Astrocyte of the spinal cord (primary cell): Measurements from ENCODE around the gene IGLL5.

ENCODE experiments used
- DNase-seq: peaks from one replicate; pipeline ENCODE4 v3.0.0; 2011; ENCODE audit warnings: low read depth, low spot score
- H3K4me3 ChIP-seq: 2 replicates; pipeline ENCODE4 v1.5.1; 2011; ENCODE audit warnings: low read depth, mild to moderate bottlenecking, low read length, moderate library complexity
- in situ Hi-C: cut with HindIII; loops from 2 replicates; pipeline ENCODE4 v1.10.0; 2017; ENCODE audit warnings: low sequenced_read_pairs
- TF ChIP-seq, protein P1 (sequence below): IDR thresholded peaks from 2 replicates; pipeline ENCODE4 v1.5.1; 2012; ENCODE audit warnings: low read depth, mild to moderate bottlenecking, low read length, inconsistent platforms

IGLL5 gene

DNA sequence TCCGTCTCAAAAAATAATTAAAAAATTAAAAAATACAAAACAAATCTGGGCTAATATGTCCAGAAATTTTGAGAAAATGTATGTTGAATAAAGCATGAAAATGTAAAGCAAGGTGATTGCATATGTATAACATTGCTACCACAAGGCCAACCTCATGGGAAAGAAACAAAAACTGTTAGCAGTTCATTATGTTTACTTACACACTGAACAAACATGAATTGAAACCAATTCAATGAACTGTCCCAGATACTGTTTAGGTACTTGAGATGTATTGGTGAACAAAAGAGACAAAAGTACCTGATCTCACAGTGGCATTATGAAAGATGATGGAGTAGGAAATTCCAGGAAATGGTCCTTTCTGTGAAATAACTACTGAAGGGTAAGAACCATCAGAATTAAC, 43.8 kb upstream of the IGLL5 start:
- in situ Hi-C loops, result no loop called here
- TF ChIP-seq, protein P1, sequence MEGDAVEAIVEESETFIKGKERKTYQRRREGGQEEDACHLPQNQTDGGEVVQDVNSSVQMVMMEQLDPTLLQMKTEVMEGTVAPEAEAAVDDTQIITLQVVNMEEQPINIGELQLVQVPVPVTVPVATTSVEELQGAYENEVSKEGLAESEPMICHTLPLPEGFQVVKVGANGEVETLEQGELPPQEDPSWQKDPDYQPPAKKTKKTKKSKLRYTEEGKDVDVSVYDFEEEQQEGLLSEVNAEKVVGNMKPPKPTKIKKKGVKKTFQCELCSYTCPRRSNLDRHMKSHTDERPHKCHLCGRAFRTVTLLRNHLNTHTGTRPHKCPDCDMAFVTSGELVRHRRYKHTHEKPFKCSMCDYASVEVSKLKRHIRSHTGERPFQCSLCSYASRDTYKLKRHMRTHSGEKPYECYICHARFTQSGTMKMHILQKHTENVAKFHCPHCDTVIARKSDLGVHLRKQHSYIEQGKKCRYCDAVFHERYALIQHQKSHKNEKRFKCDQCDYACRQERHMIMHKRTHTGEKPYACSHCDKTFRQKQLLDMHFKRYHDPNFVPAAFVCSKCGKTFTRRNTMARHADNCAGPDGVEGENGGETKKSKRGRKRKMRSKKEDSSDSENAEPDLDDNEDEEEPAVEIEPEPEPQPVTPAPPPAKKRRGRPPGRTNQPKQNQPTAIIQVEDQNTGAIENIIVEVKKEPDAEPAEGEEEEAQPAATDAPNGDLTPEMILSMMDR, result no peak
- no peak for DNase-seq
- no peak overlapping the region for H3K4me3 ChIP-seq

DNA sequence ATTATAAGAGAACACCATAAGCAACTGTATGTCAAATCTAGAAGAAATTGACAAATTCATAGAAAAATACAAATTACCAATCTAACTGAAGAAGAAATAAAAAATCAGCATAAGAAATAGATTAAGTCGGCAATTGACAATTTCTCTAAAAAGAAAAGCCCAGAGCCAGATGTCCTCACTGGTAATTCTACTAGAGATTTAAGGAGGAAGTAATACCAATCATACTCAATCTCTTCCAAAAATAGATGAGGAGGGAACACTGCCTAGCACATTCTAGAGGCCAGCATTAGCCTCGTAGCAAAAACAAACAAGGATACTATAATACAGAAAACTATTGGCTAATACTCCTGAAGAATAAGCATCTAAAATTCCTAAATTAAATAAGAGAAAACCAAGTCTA, 40.4 kb upstream of the IGLL5 start:
- H3K4me3 ChIP-seq, result no peak overlapping the region
- DNase-seq, result no peak
- TF ChIP-seq, protein P1, result no peak
- in situ Hi-C loops, result no loop called here

DNA sequence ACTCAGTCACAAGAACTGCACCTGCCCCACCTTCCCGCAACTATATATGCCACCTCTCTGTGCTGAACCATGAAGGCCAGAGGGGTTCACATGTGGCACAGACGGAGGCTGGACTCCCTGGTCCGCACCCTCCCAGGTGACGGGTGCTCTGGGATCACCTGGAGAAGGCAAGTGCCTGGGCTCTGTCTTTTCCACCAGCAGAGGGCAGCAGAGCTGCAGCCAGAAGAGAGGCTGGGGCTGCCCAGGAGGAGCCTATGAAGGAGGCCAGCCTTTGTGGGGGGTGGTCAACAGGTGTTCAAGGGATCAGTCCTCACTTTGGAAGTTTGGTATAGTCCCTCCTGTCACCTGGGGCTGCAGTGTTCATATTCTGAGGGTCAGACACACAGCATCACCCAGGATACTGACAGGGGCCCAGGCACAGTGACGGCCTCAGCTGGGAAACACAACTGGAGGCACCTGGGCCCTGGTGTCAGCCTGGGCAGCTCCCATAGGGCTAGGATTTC, 39.2 kb upstream of the IGLL5 start:
- in situ Hi-C loops, result no loop called here
- DNase-seq, result peak; percentile 35
- H3K4me3 ChIP-seq, result no peak overlapping the region
- TF ChIP-seq, protein P1, result peak; percentile 97

DNA sequence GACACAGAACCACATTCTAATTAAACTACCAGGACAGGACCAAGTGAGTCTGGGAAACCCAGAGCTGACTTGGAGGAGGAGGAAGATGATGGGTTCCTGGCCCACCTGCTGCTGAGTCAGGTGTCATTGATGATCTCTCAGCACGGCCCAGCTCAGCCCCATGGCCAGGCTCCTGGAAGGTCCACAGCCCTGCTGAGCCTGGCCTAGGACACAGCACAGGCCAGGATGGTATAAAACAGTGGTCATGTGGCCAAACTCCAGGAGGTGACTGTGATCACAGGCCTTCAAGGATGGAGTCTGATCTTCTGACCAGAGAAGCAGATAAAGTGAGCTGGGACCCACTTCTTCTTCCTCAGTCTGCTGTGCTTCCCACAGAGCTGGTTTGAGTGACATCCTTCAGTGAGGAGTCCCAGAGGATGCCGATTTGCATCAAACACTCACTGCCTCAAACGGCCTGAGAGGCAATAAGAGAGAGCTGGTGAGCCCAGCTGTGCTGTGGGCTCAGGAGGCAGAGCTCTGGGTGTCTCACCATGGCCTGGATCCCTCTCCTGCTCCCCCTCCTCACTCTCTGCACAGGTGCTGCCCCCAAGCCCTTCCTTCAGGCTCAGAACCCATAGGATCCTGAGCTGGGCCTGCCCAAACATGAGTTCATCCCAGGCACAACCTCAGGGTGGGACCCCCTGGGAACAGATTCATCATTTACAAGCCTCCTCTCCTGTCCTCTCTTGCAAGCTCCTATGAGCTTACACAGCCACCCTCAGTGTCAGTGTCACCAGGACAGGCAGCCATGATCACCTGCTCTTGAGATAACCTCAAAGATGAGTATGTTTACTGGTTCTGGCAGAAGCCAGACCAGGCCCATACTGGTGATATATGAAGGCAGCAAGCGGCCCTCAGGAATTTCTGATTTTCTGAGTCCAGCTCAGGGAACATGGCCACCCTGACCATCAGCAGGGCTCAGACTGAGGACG, 37.7 kb upstream of the IGLL5 start:
- TF ChIP-seq, protein P1, result no peak
- no peak overlapping the region for H3K4me3 ChIP-seq
- in situ Hi-C loops, result no loop called here
- DNase-seq, result no peak

DNA sequence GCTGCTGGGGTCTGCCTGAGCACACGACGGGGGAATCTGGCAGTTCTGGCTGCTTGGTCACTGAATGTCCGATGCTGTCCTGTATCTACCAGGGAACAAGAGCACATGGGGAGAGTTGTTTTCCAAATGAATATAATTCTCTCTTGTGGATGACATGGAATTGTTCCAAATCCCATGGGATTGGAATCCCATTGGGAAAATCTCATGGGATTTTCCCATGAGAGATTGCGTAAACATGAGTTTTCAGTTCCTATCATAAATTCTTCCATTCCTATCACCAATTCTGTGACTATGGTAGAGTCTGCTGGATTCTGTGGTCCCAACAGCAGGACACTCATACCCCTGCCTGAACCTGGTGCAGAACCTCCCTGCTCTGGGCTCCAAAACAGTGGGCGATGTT, 35.6 kb upstream of the IGLL5 start:
- H3K4me3 ChIP-seq, result no peak overlapping the region
- no peak for DNase-seq
- TF ChIP-seq, protein P1, result no peak
- in situ Hi-C loops, result no loop called here

DNA sequence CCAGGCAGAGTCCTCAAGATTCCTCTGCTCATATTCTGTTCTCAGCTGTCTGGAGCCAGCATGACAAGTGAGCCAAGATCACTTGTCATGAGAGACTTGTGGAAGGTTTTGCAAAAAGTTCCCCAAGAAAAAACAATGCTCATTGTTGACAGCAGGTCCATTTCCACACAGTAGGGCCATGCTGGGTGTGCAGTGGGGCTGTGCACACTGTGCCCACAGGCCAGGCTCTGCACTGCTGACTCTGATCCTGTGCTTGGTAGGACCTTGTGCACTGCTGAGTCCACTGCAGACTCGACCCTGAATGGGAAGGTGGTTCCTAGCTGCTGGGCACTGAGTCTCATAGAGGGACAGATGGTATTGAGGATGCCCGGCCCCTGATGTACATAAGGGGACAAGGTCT, 33.9 kb upstream of the IGLL5 start:
- TF ChIP-seq, protein P1, result no peak

More for the DNA sequence above, 33.9 kb upstream of the IGLL5 start:
- in situ Hi-C loops, result no loop called here
- DNase-seq, result no peak
- H3K4me3 ChIP-seq, result no peak overlapping the region
